ENCODE data around the gene SRSF4. TPM values are rescaled to one million over a fixed set of nuclear protein-coding genes. Genes with fewer than 3 reads are reported as not detected.

SRSF4 gene
- total and polyA plus RNA-seq, 9 donors = 55.2 to 135 (median 88.2) TPM

GRCh38 chr1:29221296-29221695 lies 39.6 kb upstream of the SRSF4 start:
- WGBS, 3 donors = 85 to 90% (median 89%) methylated on average over 3 of the region's 3 CpGs
- H3K36me3 ChIP-seq = no peaks in the 10 kb centered on the region
- intact Hi-C loops (cut with DNase I) = no loop called here

GRCh38 chr1:29218223-29218622 lies 36.5 kb upstream of the SRSF4 start:
- intact Hi-C loops (cut with DNase I) = no loop called here
- 85 to 89% (median 86%) methylated on average over 2 of the region's 2 CpGs for WGBS, 3 donors
- TF ChIP-seq EP300 (IDR thresholded peaks at IDR 0.05) (no peak), POLR2A (IDR thresholded peaks at IDR 0.05) (no peak), CTCF (IDR thresholded peaks at IDR 0.05) (no peak)

More at GRCh38 chr1:29221296-29221695, 39.6 kb upstream of the SRSF4 start:
- Histone ChIP-seq H3K9me3 (no peaks in the 10 kb centered on the region), H3K4me3 (no peak overlapping the region), H3K27ac (no peak overlapping the region), H3K4me1 (ENCODE audit: insufficient read depth) (no peaks in the 10 kb centered on the region), H3K27me3 (no peaks in the 10 kb centered on the region)
- no peak for DNase-seq
- TF ChIP-seq CTCF (IDR thresholded peaks at IDR 0.05) (no peak), EP300 (IDR thresholded peaks at IDR 0.05) (no peak), POLR2A (IDR thresholded peaks at IDR 0.05) (no peak)

GRCh38 chr1:29217633-29218032 lies 35.9 kb upstream of the SRSF4 start:
- H3K4me1 ChIP-seq (ENCODE audit: insufficient read depth) = no peaks in the 10 kb centered on the region
- no peaks in the 10 kb centered on the region for H3K9me3 ChIP-seq
- no peak for DNase-seq
- no peaks in the 10 kb centered on the region for H3K27me3 ChIP-seq
- 74 to 85% (median 83%) methylated on average over 2 of the region's 2 CpGs for WGBS, 3 donors
- H3K36me3 ChIP-seq = no peaks in the 10 kb centered on the region
- TF ChIP-seq CTCF (IDR thresholded peaks at IDR 0.05) (no peak), POLR2A (IDR thresholded peaks at IDR 0.05) (no peak), EP300 (IDR thresholded peaks at IDR 0.05) (no peak)
- no peak overlapping the region for H3K4me3 ChIP-seq
- intact Hi-C loops (cut with DNase I) = no loop called here
- no peak overlapping the region for H3K27ac ChIP-seq

More at GRCh38 chr1:29218223-29218622, 36.5 kb upstream of the SRSF4 start:
- H3K27me3 ChIP-seq = no peaks in the 10 kb centered on the region
- no peaks in the 10 kb centered on the region for H3K4me1 ChIP-seq (ENCODE audit: insufficient read depth)
- no peaks in the 10 kb centered on the region for H3K9me3 ChIP-seq
- no peak overlapping the region for H3K4me3 ChIP-seq
- DNase-seq = no peak
- no peak overlapping the region for H3K27ac ChIP-seq
- H3K36me3 ChIP-seq = no peaks in the 10 kb centered on the region

- Histone ChIP-seq H3K4me3 (no peak overlapping the region), H3K4me1 (ENCODE audit: insufficient read depth) (no peaks in the 10 kb centered on the region), H3K27me3 (no peaks in the 10 kb centered on the region), H3K27ac (no peak overlapping the region), H3K9me3 (no peaks in the 10 kb centered on the region), H3K36me3 (no peaks in the 10 kb centered on the region)
- intact Hi-C loops (cut with DNase I) = no loop called here
- no peak for DNase-seq
- WGBS, 3 donors = 72 to 75% (median 74%) methylated on average over 5 of the region's 5 CpGs
- TF ChIP-seq POLR2A (IDR thresholded peaks at IDR 0.05) (no peak), CTCF (IDR thresholded peaks at IDR 0.05) (no peak), EP300 (IDR thresholded peaks at IDR 0.05) (no peak)
These were observed 31.4 kb upstream of the SRSF4 start for GRCh38 chr1:29213055-29213454.

Measured in ovary (tissue), 9 donors.